ENCODE measurements around the gene DUS3L. TPM values are rescaled to one million over a fixed set of nuclear protein-coding genes. Genes with fewer than 3 reads are reported as not detected.

The DUS3L gene
- total RNA-seq, 1 donor from 2014 or later, result 16.2 TPM

DNA sequence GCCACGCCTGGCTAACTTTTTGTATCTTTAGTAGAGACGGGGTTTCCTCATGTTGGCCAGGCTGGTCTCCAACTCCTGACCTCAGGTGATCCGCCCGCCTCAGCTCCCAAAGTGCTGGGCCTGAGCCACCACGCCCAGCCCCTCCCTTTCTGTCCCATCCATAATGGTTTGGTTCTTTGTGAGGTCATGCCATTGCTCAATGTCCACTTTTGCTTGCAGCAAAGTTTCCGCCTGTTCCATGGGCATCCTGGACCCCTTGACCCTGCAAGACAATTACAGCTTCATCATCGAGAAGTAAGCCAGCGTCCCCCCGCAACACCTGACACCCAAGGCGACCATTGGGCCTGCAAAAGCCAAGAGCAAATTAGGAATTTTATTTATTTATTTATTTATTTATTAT, 23.0 kb downstream of the DUS3L start:
- H3K9me3 Mint-ChIP-seq (ENCODE audit: unreplicated experiment), result no peaks in the 10 kb centered on the region
- H3K36me3 Mint-ChIP-seq (ENCODE audit: low read depth, unreplicated experiment), result no peaks in the 10 kb centered on the region
- H3K27ac Mint-ChIP-seq (ENCODE audit: unreplicated experiment), result no peak overlapping the region
- no peak for DNase-seq (ENCODE audit: low spot score)
- peaks cover 2% of the 10 kb centered on the region for H3K27me3 Mint-ChIP-seq (ENCODE audit: unreplicated experiment)
- TF ChIP-seq, protein P1, sequence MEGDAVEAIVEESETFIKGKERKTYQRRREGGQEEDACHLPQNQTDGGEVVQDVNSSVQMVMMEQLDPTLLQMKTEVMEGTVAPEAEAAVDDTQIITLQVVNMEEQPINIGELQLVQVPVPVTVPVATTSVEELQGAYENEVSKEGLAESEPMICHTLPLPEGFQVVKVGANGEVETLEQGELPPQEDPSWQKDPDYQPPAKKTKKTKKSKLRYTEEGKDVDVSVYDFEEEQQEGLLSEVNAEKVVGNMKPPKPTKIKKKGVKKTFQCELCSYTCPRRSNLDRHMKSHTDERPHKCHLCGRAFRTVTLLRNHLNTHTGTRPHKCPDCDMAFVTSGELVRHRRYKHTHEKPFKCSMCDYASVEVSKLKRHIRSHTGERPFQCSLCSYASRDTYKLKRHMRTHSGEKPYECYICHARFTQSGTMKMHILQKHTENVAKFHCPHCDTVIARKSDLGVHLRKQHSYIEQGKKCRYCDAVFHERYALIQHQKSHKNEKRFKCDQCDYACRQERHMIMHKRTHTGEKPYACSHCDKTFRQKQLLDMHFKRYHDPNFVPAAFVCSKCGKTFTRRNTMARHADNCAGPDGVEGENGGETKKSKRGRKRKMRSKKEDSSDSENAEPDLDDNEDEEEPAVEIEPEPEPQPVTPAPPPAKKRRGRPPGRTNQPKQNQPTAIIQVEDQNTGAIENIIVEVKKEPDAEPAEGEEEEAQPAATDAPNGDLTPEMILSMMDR (IDR thresholded peaks at IDR 0.05; ENCODE audit: unreplicated experiment), result no peak
- no peaks in the 10 kb centered on the region for H3K4me1 Mint-ChIP-seq (ENCODE audit: unreplicated experiment)
- H3K4me3 Mint-ChIP-seq (ENCODE audit: unreplicated experiment), result peak overlapping the region; percentile 65

DNA sequence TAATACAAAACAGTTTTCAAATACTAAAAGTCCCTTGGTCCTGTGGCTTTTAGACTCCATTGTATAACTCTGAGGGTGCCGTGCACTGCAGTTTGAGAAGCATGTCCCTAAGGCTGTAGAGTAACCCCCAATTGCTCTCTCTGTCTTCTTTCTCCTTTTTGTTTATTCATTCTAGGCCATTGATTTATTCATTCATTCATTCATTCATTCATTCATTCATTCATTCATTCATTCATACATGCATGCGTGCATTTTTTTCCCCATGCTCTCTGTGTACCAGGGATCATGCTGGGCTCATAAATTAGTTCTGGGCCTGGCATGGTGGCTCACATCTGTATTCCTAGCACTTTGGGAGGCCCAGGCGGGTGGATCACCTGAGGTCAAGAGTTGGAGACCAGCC, 25.7 kb downstream of the DUS3L start:
- H3K36me3 Mint-ChIP-seq (ENCODE audit: low read depth, unreplicated experiment), result no peaks in the 10 kb centered on the region
- H3K4me1 Mint-ChIP-seq (ENCODE audit: unreplicated experiment), result no peaks in the 10 kb centered on the region
- H3K27me3 Mint-ChIP-seq (ENCODE audit: unreplicated experiment), result peaks cover 10% of the 10 kb centered on the region
- H3K27ac Mint-ChIP-seq (ENCODE audit: unreplicated experiment), result no peak overlapping the region
- TF ChIP-seq, protein P1 (IDR thresholded peaks at IDR 0.05; ENCODE audit: unreplicated experiment), result no peak
- DNase-seq (ENCODE audit: low spot score), result no peak
- H3K4me3 Mint-ChIP-seq (ENCODE audit: unreplicated experiment), result no peak overlapping the region
- no peaks in the 10 kb centered on the region for H3K9me3 Mint-ChIP-seq (ENCODE audit: unreplicated experiment)

DNA sequence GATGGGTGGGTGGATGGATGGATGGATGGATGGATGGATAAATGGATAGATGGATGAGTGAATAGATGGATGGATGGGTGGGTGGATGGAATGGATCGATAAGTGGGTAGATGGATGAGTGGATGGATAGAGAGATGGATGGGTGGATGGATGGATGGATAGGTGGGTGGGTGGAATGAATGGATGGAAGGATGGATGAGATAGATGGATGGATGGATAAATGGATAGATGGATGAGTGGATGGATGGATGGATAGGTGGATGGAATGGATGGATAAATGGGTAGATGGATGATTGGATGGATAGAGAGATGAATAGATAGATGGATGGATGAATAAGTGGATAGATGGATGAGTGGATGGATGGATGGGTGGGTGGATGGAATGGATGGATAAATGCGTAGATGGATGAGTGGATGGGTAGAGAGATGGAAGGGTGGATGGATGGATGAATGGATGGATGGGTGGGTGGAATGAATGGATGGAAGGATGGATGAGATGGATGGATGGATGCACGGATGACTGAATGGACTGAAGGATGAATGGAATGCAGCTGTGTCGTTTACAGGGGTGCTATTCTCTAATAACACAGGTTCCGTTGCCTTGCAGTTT, 28.2 kb downstream of the DUS3L start:
- H3K27me3 Mint-ChIP-seq (ENCODE audit: unreplicated experiment), result peaks cover 10% of the 10 kb centered on the region
- H3K4me3 Mint-ChIP-seq (ENCODE audit: unreplicated experiment), result no peak overlapping the region
- H3K9me3 Mint-ChIP-seq (ENCODE audit: unreplicated experiment), result no peaks in the 10 kb centered on the region
- no peak for DNase-seq (ENCODE audit: low spot score)
- no peaks in the 10 kb centered on the region for H3K4me1 Mint-ChIP-seq (ENCODE audit: unreplicated experiment)
- TF ChIP-seq, protein P1 (IDR thresholded peaks at IDR 0.05; ENCODE audit: unreplicated experiment), result no peak
- H3K36me3 Mint-ChIP-seq (ENCODE audit: low read depth, unreplicated experiment), result no peaks in the 10 kb centered on the region
- H3K27ac Mint-ChIP-seq (ENCODE audit: unreplicated experiment), result no peak overlapping the region

DNA sequence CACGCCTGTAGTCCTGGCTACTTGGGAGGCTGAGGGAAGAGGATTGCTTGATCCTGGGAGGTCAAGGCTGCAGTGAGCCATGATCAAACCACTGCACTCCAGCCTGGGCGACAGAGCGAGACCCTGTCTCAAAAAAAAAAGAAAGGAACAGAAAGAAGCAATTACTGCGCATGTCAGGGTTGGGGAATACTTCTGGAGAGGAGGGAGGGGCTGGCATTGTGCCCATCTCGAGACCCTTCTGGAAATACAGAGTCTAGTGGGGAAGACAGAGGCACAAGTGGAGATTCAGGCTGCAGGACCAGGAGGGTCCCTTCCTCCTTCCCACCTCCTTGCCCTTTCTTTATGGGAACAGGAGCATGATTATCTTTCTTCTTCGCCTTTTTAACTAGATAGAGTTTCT, 37.2 kb downstream of the DUS3L start:
- Mint-ChIP-seq H3K36me3 (ENCODE audit: low read depth, unreplicated experiment) (no peaks in the 10 kb centered on the region), H3K27me3 (ENCODE audit: unreplicated experiment) (peaks cover 5% of the 10 kb centered on the region)

DNA sequence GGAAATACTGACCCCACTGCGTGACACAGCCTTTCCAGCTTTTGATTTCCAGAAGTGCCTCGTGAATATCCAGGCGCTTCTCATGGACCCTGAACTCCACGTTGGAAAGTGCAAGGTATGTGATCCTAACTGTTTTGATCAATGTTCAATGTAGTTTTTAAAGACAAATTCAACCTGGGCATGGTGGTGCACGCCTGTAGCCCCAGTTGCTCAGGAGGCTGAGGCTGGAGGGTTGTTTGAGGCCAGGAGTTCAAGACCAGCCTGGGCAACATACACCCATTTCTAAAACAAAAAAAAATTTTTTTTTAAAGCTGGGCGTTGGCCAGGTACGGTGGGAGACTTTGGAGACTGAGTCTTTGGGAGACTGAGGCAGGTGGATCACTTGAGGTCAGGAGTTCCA, 39.3 kb downstream of the DUS3L start:
- Mint-ChIP-seq H3K27me3 (ENCODE audit: unreplicated experiment) (peaks cover 5% of the 10 kb centered on the region), H3K36me3 (ENCODE audit: low read depth, unreplicated experiment) (no peaks in the 10 kb centered on the region), H3K4me1 (ENCODE audit: unreplicated experiment) (no peaks in the 10 kb centered on the region), H3K9me3 (ENCODE audit: unreplicated experiment) (no peaks in the 10 kb centered on the region), H3K4me3 (ENCODE audit: unreplicated experiment) (no peak overlapping the region), H3K27ac (ENCODE audit: unreplicated experiment) (no peak overlapping the region)
- no peak for DNase-seq (ENCODE audit: low spot score)
- TF ChIP-seq, protein P1 (IDR thresholded peaks at IDR 0.05; ENCODE audit: unreplicated experiment), result no peak

More for the DNA sequence above, 37.2 kb downstream of the DUS3L start:
- Mint-ChIP-seq H3K27ac (ENCODE audit: unreplicated experiment) (no peak overlapping the region), H3K4me3 (ENCODE audit: unreplicated experiment) (no peak overlapping the region), H3K9me3 (ENCODE audit: unreplicated experiment) (no peaks in the 10 kb centered on the region), H3K4me1 (ENCODE audit: unreplicated experiment) (no peaks in the 10 kb centered on the region)
- DNase-seq (ENCODE audit: low spot score), result no peak
- TF ChIP-seq, protein P1 (IDR thresholded peaks at IDR 0.05; ENCODE audit: unreplicated experiment), result no peak
